HepG2 (cell line): ENCODE data around the gene RABGAP1. TPM values are rescaled to one million over a fixed set of nuclear protein-coding genes. Genes with fewer than 3 reads are reported as not detected.

Experiments
- ATAC-seq: fragments of 200-7000 bp; cut with Tn5 transposase; 3 replicates; pipeline ENCODE4 v1.9.1; 2020; ENCODE audit warnings: mild to moderate bottlenecking, moderate library complexity
- BruUV-seq: library from RNA; stranded (reverse); fragments of 400-500 nt; replicated peaks from 2 replicates; lab custom pipeline; 2021; lab: Mats Ljungman, UMichigan
- CTCF ChIA-PET: fragments of 300-600 bp; formaldehyde crosslinking; extraction: SDS; loops from one replicate; lab custom pipeline; 2021; ENCODE audit warnings: low total read pairs, inconsistent platforms, low intra/inter-chr PET ratio; lab: Yijun Ruan, JAX
- POLR2A ChIA-PET: fragments of 350-600 bp; sonication (Branson Sonifier 250); formaldehyde crosslinking; loops from one replicate; lab custom pipeline; 2020; ENCODE audit warnings: antibody characterized with exemption, inconsistent platforms; lab: Yijun Ruan, JAX
- DNase-seq: peaks from one replicate; pipeline ENCODE4 v3.0.0-alpha.2; 2015; ENCODE audit warnings: low spot score
- FAIRE-seq: peaks from 3 replicates; lab custom pipeline; 2011; peaks lifted over from hg19 to GRCh38; lab: Jason Lieb, UNC
- H2AFZ ChIP-seq: one replicate; pipeline ENCODE4 v1.6.1; 2011; ENCODE audit warnings: low read length, inconsistent platforms
- H3K27ac ChIP-seq: fragments of 300-600 bp; 3 replicates; pipeline ENCODE4 v1.8.0; 2011; ENCODE audit warnings: mixed run types, mild to moderate bottlenecking, mixed read lengths, low read length, inconsistent platforms; ENCODE audit not compliant: insufficient read depth; ENCODE audit errors: extremely low read length
- H3K27me3 ChIP-seq, 2 experiments: fragments of 200-600 bp in 1 of 2; 2 replicates in 1 of 2; 3 replicates in 1 of 2; pipeline versions ENCODE4 v1.6.0 to v1.8.0; 2011; ENCODE audit warnings: low read length in 2 of 2, mild to moderate bottlenecking in 2 of 2, moderate library complexity in 2 of 2, inconsistent platforms in 1 of 2; ENCODE audit not compliant: insufficient read depth in 2 of 2, control insufficient read depth in 1 of 2
- H3K36me3 ChIP-seq, 2 experiments: fragments of 200-600 bp in 1 of 2; replicated peaks in 1 of 2; 2 replicates in 1 of 2; 3 replicates in 1 of 2; pipeline versions ENCODE4 v1.5.1 to v1.8.0; 2011; ENCODE audit warnings: low read length in 2 of 2, inconsistent platforms in 1 of 2; ENCODE audit not compliant: insufficient read depth in 2 of 2, control insufficient read depth in 1 of 2
- H3K4me1 ChIP-seq: 2 replicates; pipeline ENCODE4 v1.5.1; 2012; ENCODE audit warnings: low read length, inconsistent platforms; ENCODE audit not compliant: insufficient read depth
- H3K4me2 ChIP-seq: 2 replicates; pipeline ENCODE4 v1.6.0; 2011; ENCODE audit warnings: low read depth, low read length, inconsistent platforms
- H3K4me3 ChIP-seq, 3 experiments: fragments of 200-600 bp in 1 of 3; sonication (generic), shearing (Covaris generic) in 1 of 3; replicated peaks in 1 of 3; 2 replicates each; pipeline ENCODE4 v1.5.1; 2011 to 2016; ENCODE audit warnings: low read length in 3 of 3, inconsistent platforms in 2 of 3, low read depth in 2 of 3, mild to moderate bottlenecking in 2 of 3, control low read depth in 1 of 3, mixed read lengths in 1 of 3; ENCODE audit not compliant: insufficient read depth in 1 of 3
- H3K79me2 ChIP-seq: one replicate; pipeline ENCODE4 v1.6.1; 2011; ENCODE audit warnings: low read length, inconsistent platforms; ENCODE audit not compliant: insufficient read depth
- H3K9ac ChIP-seq: 2 replicates; pipeline ENCODE4 v1.6.0; 2011; ENCODE audit warnings: mild to moderate bottlenecking, low read depth, low read length, inconsistent platforms; ENCODE audit not compliant: insufficient read depth
- H3K9me3 ChIP-seq: 2 replicates; pipeline ENCODE4 v1.5.1; 2012; ENCODE audit warnings: mild to moderate bottlenecking, low read length
- H4K20me1 ChIP-seq: 2 replicates; pipeline ENCODE4 v1.6.0; 2011; ENCODE audit warnings: inconsistent platforms, mild to moderate bottlenecking, low read length, moderate library complexity; ENCODE audit not compliant: insufficient read depth
- FIP1L1 ChIP-seq: fragments of 200-400 bp; formaldehyde crosslinking; IDR thresholded peaks from 2 replicates; pipeline ENCODE4 v1.6.1; 2018; ENCODE audit warnings: low read depth, mild to moderate bottlenecking, low read length, moderate library complexity, borderline replicate concordance; ENCODE audit not compliant: insufficient read depth
- FOXK2 ChIP-seq: fragments of 450-650 bp; IDR thresholded peaks from 2 replicates; pipeline ENCODE4 v1.6.1; 2016
- HNF4G ChIP-seq, 2 experiments: sonication (generic) in 1 of 2; formaldehyde crosslinking in 1 of 2; IDR thresholded peaks; 2 replicates each; pipeline versions ENCODE4 v1.4.0 to v1.6.1; 2011 to 2020; ENCODE audit warnings: borderline replicate concordance in 2 of 2, low read depth in 2 of 2, mild to moderate bottlenecking in 2 of 2, low read length in 1 of 2, missing genetic modification reagents in 1 of 2, moderate library complexity in 1 of 2
- MTF1 ChIP-seq: sonication (generic); formaldehyde crosslinking; IDR thresholded peaks from 2 replicates; pipeline ENCODE4 v1.5.0; 2020; ENCODE audit warnings: missing genetic modification reagents
- PHF5A ChIP-seq: IDR thresholded peaks from one replicate; pipeline ENCODE4 v1.6.1; 2018; ENCODE audit warnings: low read depth, missing genetic modification reagents; ENCODE audit not compliant: unreplicated experiment
- POLR2AphosphoS2 ChIP-seq: IDR thresholded peaks from 2 replicates; pipeline ENCODE4 v1.6.1; 2011; ENCODE audit warnings: low read depth, low read length, improper control_type of control experiment
- RAD51 ChIP-seq: fragments of 450-650 bp; IDR thresholded peaks from 2 replicates; pipeline ENCODE4 v1.6.1; 2016; ENCODE audit warnings: borderline replicate concordance
- TCF7L2 ChIP-seq: IDR thresholded peaks from 2 replicates; pipeline ENCODE4 v1.6.1; 2011; ENCODE audit warnings: mild to moderate bottlenecking, low read depth, low read length, moderate library complexity
- TIGD3 ChIP-seq: sonication (generic); formaldehyde crosslinking; IDR thresholded peaks from 2 replicates; pipeline ENCODE4 v1.5.1; 2020; ENCODE audit warnings: mild to moderate bottlenecking, missing genetic modification reagents, borderline replicate concordance
- ZFY ChIP-seq: sonication (generic); formaldehyde crosslinking; IDR thresholded peaks from 2 replicates; pipeline ENCODE4 v1.4.0; 2020; ENCODE audit warnings: missing genetic modification reagents
- ZNF567 ChIP-seq: sonication (generic); formaldehyde crosslinking; IDR thresholded peaks from 2 replicates; pipeline ENCODE4 v1.8.1; 2023; ENCODE audit warnings: mild to moderate bottlenecking, missing genetic modification reagents, borderline replicate concordance
- WGBS: methylation state at CpG from one replicate; pipeline ENCODE4 v1.1.6; 2017; ENCODE audit warnings: low lambda C conversion rate; 5-methylcytosine and 5-hydroxymethylcytosine counted together
- in situ Hi-C: cut with HindIII; loops from 2 replicates; pipeline ENCODE4 v1.10.0; 2017; ENCODE audit warnings: low pct_unique_long_range_greater_than_20kb; ENCODE audit not compliant: extremely low pct_ligation_motif_present
- intact Hi-C: fragments of 100-400 bp; cut with micrococcal nuclease; formaldehyde crosslinking; loops from one replicate; pipeline ENCODE4 v1.10.0; 2022; ENCODE audit not compliant: unreplicated experiment
- polyA plus RNA-seq, 8 experiments: library from polyadenylated mRNA; depleted of rRNA in 3 of 8; stranded (reverse) in 7 of 8; unstranded in 1 of 8; fragments of >200 nt; fragmentation: Illumina TruSeq in 4 of 8; extraction: Trizol in 4 of 8; gene quantifications; 2 replicates each; pipeline versions ENCODE4 v1.2.1 to v1.2.3, GENCODE V29; 2011 to 2016; ENCODE audit warnings: low read depth in 4 of 8, missing spikeins in 1 of 8, mixed read lengths in 1 of 8; ENCODE audit not compliant: insufficient read depth in 1 of 8
- total RNA-seq, 5 experiments: library from RNA; depleted of rRNA; stranded (reverse); fragments of >200 nt; fragmentation: Illumina TruSeq; extraction: Trizol; gene quantifications; 2 replicates each; pipeline ENCODE4 v1.2.3, GENCODE V29; 2016; ENCODE audit warnings: low read depth in 1 of 5
- TF ChIP-seq, protein P1 (sequence below): sonication (generic); formaldehyde crosslinking; IDR thresholded peaks from 2 replicates; pipeline ENCODE4 v1.4.0; 2020; ENCODE audit warnings: missing genetic modification reagents, borderline replicate concordance

Gene RABGAP1
- total and polyA plus RNA-seq, 2 of the 13 experiments (the other 11 are each of a cell fraction or from before 2014, with no cell fraction given): 19.1 to 19.3 TPM

GRCh38 chr9:123089790-123090189 lies 149.0 kb downstream of the RABGAP1 start:
- H3K27ac ChIP-seq: no peak overlapping the region
- WGBS: 93% methylated on average over 5 of the region's 5 CpGs
- H3K4me2 ChIP-seq: no peak overlapping the region
- ATAC-seq (no peak), FAIRE-seq (no peak), DNase-seq (no peak)
- H4K20me1 ChIP-seq: no peaks in the 10 kb centered on the region
- intact Hi-C loops (loop anchor here (10.0 kb wide), 1 partner anchor 235 kb away; no protein-coding TSS in a partner anchor), in situ Hi-C loops (no loop called here)
- ChIA-PET CTCF (no interaction called here), POLR2A (no interaction called here)
- H3K4me3 ChIP-seq: no peak overlapping the region
- no peak overlapping the region for H3K9ac ChIP-seq
- peaks cover 11 to 33% of the 10 kb centered on the region in 2 experiments for H3K36me3 ChIP-seq
- no peaks in the 10 kb centered on the region for H3K27me3 ChIP-seq
- H3K9me3 ChIP-seq: no peaks in the 10 kb centered on the region
- TF ChIP-seq RAD51 (no peak), PHF5A (CRISPR knock-in tag) (no peak), FOXK2 (no peak), FIP1L1 (no peak), POLR2AphosphoS2 (no peak), MTF1 (CRISPR knock-in tag) (no peak), TCF7L2 (no peak), ZNF567 (CRISPR knock-in tag) (no peak), ZFY (CRISPR knock-in tag) (no peak), HNF4G (IDR thresholded peaks at IDR 0.05; ENCODE audit: borderline replicate concordance, low read depth, low read length) (no peak), HNF4G (CRISPR knock-in tag; IDR thresholded peaks at IDR 0.05; ENCODE audit: borderline replicate concordance, low read depth) (no peak), TIGD3 (CRISPR knock-in tag) (no peak)
- TF ChIP-seq, protein P1, sequence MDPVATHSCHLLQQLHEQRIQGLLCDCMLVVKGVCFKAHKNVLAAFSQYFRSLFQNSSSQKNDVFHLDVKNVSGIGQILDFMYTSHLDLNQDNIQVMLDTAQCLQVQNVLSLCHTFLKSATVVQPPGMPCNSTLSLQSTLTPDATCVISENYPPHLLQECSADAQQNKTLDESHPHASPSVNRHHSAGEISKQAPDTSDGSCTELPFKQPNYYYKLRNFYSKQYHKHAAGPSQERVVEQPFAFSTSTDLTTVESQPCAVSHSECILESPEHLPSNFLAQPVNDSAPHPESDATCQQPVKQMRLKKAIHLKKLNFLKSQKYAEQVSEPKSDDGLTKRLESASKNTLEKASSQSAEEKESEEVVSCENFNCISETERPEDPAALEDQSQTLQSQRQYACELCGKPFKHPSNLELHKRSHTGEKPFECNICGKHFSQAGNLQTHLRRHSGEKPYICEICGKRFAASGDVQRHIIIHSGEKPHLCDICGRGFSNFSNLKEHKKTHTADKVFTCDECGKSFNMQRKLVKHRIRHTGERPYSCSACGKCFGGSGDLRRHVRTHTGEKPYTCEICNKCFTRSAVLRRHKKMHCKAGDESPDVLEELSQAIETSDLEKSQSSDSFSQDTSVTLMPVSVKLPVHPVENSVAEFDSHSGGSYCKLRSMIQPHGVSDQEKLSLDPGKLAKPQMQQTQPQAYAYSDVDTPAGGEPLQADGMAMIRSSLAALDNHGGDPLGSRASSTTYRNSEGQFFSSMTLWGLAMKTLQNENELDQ (CRISPR knock-in tag): no peak
- H2AFZ ChIP-seq: no peak overlapping the region
- BruUV-seq: no TSS peak
- H3K79me2 ChIP-seq: no peaks in the 10 kb centered on the region
- H3K4me1 ChIP-seq: peaks cover 36% of the 10 kb centered on the region
